Measurements from ENCODE around the gene GOLGA8M.
A peak's percentile ranks its signal among the peaks of the same experiment; 100 is the strongest.
"Not testable (repeated sequence)": the region's sequence is repeated elsewhere in the genome, so short reads cannot be mapped to it uniquely, and the experiment has no call there.

The GOLGA8M gene

GRCh38 chr15:28712270-28712669, at the start of gene GOLGA8M:
Gene GOLGA8M (minus strand): TSS chr15:28712421. CDS start chr15:28712323, 98 bp downstream.
- not testable (repeated sequence) for DNase-seq

GRCh38 chr15:28742890-28743289, 30.7 kb upstream of the GOLGA8M start:
- DNase-seq = not testable (repeated sequence)

GRCh38 chr15:28738590-28739292, 26.5 kb upstream of the GOLGA8M start:
- DNase-seq = not testable (repeated sequence)

- DNase-seq = not testable (repeated sequence)
Observed at GRCh38 chr15:28738200-28738561, 26.0 kb upstream of the GOLGA8M start.

- DNase-seq = peak; percentile 24
Observed at GRCh38 chr15:28737521-28738199, 25.4 kb upstream of the GOLGA8M start.

GRCh38 chr15:28728061-28728460, 15.8 kb upstream of the GOLGA8M start:
- not testable (repeated sequence) for DNase-seq

- DNase-seq = not testable (repeated sequence)
Observed at GRCh38 chr15:28727026-28727425, 14.8 kb upstream of the GOLGA8M start.

GRCh38 chr15:28726102-28726501, 13.9 kb upstream of the GOLGA8M start:
- DNase-seq = no peak

- no peak for DNase-seq
Observed at GRCh38 chr15:28725556-28725955, 13.3 kb upstream of the GOLGA8M start.

- not testable (repeated sequence) for DNase-seq
Observed at GRCh38 chr15:28723986-28724385, 11.8 kb upstream of the GOLGA8M start.

GRCh38 chr15:28719626-28720025, 7.4 kb upstream of the GOLGA8M start:
- DNase-seq = not testable (repeated sequence)

- DNase-seq = not testable (repeated sequence)
Observed at GRCh38 chr15:28718576-28718975, 6.4 kb upstream of the GOLGA8M start.

GRCh38 chr15:28714176-28714575, 2.0 kb upstream of the GOLGA8M start:
- not testable (repeated sequence) for DNase-seq

GRCh38 chr15:28703927-28704326, 8.3 kb downstream of the GOLGA8M start:
- not testable (repeated sequence) for DNase-seq

GRCh38 chr15:28702427-28702826, 9.8 kb downstream of the GOLGA8M start:
- DNase-seq = not testable (repeated sequence)

- not testable (repeated sequence) for DNase-seq
Observed at GRCh38 chr15:28694006-28694751, 18.0 kb downstream of the GOLGA8M start.

- DNase-seq = not testable (repeated sequence)
Observed at GRCh38 chr15:28693021-28693420, 19.2 kb downstream of the GOLGA8M start.

GRCh38 chr15:28673533-28673932, 38.7 kb downstream of the GOLGA8M start:
- DNase-seq = not testable (repeated sequence)

- not testable (repeated sequence) for DNase-seq
Observed at GRCh38 chr15:28672122-28672521, 40.1 kb downstream of the GOLGA8M start.

GRCh38 chr15:28666402-28666801, 45.8 kb downstream of the GOLGA8M start:
- DNase-seq = not testable (repeated sequence)

GRCh38 chr15:28664575-28664974, 47.6 kb downstream of the GOLGA8M start:
- not testable (repeated sequence) for DNase-seq

- not testable (repeated sequence) for DNase-seq
Observed at GRCh38 chr15:28663717-28664116, 48.5 kb downstream of the GOLGA8M start.

- not testable (repeated sequence) for DNase-seq
Observed at GRCh38 chr15:28660750-28661149, 51.5 kb downstream of the GOLGA8M start.

GRCh38 chr15:28656018-28656360, 56.2 kb downstream of the GOLGA8M start:
- not testable (repeated sequence) for DNase-seq

Measured in GDM1 (cell line).